WTC11 (cell line): ENCODE data around the gene TMEM131L.

Source experiments
- ATF2 ChIP-seq: sonication (generic); formaldehyde crosslinking; IDR thresholded peaks from 2 replicates; pipeline ENCODE4 v1.8.1; 2022; ENCODE audit warnings: low read depth, missing genetic modification reagents, borderline replicate concordance
- CTCF ChIP-seq: fragments of 200-600 bp; IDR thresholded peaks from 2 replicates; pipeline ENCODE4 v1.8.0; 2022; ENCODE audit warnings: antibody characterized with exemption
- E2F4 ChIP-seq: sonication (generic); formaldehyde crosslinking; IDR thresholded peaks from 2 replicates; pipeline ENCODE4 v1.8.1; 2022; ENCODE audit warnings: low read depth, mild to moderate bottlenecking, moderate library complexity, missing genetic modification reagents, borderline replicate concordance
- ESRRA ChIP-seq: sonication (generic); formaldehyde crosslinking; IDR thresholded peaks from 2 replicates; pipeline ENCODE4 v1.8.1; 2022; ENCODE audit warnings: mild to moderate bottlenecking, missing genetic modification reagents, borderline replicate concordance
- TEAD4 ChIP-seq: sonication (generic); formaldehyde crosslinking; IDR thresholded peaks from 2 replicates; pipeline ENCODE4 v1.8.0; 2022; ENCODE audit warnings: mild to moderate bottlenecking, missing genetic modification reagents
- TP53 ChIP-seq: sonication (generic); formaldehyde crosslinking; IDR thresholded peaks from 2 replicates; pipeline ENCODE4 v1.8.1; 2023; ENCODE audit warnings: mild to moderate bottlenecking, missing genetic modification reagents

GRCh38 chr4:153611679-153612078 is 145.5 kb downstream of the TMEM131L start:
- TF ChIP-seq ESRRA (CRISPR knock-in tag): no peak
- no peak for TF ChIP-seq CTCF
- no peak for TF ChIP-seq TP53 (CRISPR knock-in tag)
- no peak for TF ChIP-seq ATF2
- no peak for TF ChIP-seq TEAD4 (CRISPR knock-in tag)
- no peak for TF ChIP-seq E2F4 (CRISPR knock-in tag)
